ENCODE results near the gene SNU13.
"Not testable (repeated sequence)": the region's sequence is repeated elsewhere in the genome, so short reads cannot be mapped to it uniquely, and the experiment has no call there.

The SNU13 gene

DNA sequence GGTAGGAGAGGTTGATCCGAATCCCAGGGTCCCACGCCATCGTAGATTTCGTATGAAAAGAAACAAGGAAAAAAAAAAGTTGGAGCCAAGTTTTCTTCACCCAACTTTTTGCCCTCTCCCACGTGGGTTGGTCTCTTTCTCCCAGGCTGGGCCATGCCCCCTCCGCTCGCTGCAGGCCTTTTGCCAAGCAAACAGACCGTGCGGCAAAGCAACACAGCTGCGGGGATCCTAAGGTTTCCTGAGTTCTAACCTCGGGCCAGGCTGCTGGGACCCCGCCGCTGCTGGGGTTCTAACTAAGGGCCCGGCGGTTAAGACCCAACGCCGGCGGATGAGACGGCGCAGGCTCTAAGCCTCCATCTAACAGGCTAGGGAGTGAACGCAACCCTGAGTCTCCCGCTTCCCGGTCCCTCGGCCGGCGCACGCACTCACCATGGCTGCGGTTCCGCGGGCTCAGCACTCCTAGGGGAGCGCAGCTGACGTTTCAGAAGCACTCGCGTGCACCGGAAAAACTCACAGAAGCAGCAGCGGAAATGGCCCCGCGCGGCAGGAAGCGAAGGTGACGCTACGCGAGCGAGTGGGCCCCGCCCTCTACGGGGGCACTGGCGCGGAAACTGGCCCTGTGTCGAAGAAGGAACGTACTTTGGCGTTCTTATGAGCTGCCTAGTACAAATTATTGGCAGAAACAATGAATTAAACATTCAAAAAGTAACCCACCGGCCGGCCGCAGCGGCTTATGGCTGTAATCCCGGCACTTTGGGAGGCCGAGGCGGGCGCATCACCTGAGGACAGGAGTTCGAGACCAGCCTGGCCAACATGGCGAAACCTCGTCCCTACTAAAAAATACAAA lies at the start of gene SNU13:
Gene SNU13 (minus strand): TSS at position 503 of the 847 bp plus-strand sequence. CDS start 71 bp downstream, at position 432.
- ATAC-seq, result peak; percentile 97

DNA sequence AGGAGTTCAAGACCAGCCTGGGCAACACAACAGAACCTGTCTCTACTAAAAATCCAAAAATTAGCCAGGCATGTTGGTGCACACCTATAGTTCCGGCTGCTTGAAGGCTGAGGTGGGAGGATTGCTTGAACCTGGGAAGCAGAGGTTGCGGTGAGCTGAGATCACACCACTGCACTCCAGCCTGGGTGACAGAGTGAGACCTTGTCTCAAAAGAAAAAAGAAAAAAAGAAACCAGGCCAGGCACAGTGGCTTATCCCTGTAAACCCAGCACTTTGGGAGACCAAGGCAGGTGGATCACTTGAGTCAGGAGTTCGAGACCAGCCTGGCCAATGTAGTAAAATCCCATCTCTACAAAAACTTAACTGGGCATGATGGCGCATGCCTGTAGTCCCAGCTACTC lies 44.6 kb upstream of the SNU13 start:
- not testable (repeated sequence) for ATAC-seq

DNA sequence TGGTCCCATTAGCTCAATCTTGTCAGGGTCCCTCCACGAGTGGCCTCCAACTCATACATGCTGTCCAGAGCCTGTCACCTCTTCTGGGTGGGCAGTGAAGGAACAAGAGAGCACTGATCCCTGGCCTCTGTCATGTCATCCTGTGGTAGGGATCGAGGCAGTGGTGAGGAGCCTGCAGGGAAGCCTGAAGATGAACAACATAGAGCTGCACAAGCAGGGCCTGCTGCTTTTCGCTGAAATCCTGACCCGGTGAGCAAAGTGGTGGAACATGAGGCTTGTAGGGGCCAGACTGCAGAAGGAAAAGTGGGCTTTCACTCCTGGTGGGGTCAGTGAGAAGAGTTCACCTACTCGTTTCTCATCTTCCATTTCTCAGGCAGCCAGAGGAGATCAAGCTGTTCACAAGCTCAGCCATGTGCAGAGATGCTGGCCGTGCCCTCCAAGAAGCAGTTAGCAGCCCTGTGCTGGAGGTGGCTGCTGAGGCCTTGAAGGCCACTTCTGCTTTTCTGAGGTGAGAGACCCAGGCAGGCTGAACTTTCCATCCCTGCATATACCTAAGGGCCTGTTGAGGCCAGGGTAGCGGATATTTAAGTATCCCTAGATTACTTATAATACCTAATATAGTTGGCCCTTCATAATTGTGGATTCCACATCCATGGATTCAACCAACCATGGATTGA lies 43.6 kb upstream of the SNU13 start:
- no peak for ATAC-seq

DNA sequence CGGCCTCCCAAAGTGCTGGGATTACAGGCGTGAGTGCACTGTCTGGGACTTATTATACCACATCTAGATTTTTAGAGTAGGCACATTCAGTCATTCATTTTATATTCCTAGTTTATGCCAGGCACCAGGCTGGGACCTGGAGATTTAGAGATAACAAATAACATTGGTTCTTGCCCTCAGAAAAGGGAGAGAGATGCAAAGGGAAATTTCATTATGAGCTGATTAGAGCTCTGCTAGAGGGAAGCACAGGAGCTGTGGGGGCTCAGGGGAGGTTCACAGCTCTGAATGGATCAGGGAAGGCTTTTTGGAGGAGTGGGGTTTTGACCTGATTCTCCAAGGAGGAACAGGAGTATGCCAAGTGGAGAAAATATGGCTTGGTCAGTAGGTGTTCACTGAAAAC lies 42.9 kb upstream of the SNU13 start:
- ATAC-seq, result no peak

- no peak for ATAC-seq
These were observed 36.9 kb upstream of the SNU13 start for GRCh38 chr22:41725510-41726110.

GRCh38 chr22:41722496-41722895 lies 33.8 kb upstream of the SNU13 start:
- no peak for ATAC-seq

DNA sequence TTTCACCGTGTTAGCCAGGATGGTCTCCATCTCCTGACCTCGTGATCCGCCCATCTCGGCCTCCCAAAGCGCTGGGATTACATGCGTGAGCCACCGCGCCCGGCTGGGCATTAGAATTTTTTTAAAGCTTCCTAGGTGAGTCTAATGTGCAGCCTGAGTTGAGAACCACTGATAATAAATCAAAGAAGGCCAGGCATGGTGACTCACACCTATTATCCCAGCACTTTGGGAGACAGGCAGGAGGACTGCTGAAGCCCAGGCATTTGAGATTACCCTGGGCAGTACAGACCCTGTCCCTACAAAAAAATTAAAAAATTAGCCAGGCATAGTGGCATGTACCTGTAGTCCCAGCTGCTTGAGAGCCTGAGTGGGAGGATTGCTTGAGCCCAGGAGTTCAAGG lies 24.3 kb upstream of the SNU13 start:
- ATAC-seq, result no peak

DNA sequence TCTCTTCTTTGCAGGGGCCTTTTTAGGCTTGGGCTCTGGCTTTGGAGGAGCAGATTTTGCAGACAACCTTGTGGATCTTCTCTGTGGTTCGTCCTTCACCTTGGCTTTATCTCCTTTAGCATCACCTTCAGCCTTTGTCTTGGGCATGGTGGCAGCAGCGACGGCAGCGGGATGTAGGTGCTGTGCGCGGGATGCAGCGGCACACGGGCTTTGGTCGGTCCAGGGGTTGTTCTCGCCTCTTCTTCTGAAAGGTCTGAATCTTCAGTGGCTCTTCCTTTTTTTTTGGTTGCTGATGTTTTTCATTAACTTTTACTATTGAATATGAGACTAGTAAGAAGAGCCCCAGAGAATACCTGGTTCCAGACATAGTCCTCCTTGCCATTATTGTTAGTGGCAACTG lies 20.7 kb upstream of the SNU13 start:
- no peak for ATAC-seq

GRCh38 chr22:41702763-41703162 lies 14.1 kb upstream of the SNU13 start:
- ATAC-seq, result no peak

DNA sequence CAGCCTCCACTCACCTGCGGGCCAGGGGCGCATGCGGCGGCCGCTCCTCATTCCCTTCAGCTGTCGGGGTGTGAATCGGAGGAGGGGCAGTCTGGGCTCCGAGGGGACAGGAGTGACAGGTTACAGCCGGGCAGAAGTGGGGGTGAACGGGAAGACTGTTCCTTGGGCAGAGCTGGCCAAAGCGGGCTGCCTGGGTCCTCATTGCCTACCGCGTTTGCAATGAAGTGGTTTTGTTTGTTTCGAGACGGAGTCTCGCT lies 11.4 kb upstream of the SNU13 start:
- ATAC-seq, result no peak

DNA sequence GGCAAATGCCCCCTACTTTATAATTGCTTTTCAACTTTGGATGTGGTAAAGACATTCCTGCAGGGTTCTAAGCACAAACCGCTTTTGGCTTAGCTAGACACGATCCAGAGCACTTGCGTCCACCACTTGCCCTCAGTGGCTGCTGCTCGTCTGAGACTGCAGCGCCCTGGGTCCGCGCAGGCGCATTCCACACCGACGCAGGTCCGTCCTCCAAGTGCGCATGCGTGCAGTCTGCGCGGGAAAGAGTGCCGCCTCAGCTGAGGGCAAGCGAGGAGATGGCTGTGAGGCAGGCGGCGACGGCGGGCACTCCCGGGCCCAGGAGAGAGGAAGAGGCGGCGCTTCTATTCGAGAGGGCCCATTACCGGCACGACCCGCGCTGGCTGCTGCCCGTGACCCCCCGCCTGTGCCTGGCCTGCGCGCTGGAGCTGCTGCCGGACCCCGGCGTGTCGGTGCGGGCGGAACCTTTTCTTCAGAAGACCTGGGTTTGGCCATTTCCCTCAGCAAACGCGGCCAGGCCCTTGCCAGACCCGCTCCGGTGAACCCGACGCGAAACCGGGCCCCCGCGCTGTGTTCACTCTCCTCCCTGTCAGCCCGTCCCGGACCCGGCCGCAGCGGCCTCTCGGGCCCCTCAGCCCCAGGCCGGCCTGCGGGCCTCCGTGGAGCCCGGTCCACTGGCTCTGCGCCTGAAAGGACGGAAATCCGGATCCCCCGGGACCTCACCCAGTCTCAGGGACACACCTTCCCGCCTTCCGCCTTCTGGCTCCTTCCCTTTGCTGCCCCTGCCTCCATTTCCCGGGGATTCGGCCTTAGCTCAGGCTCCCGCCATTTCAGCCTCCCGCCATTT lies 10.8 kb upstream of the SNU13 start, which contains the start of gene MEI1:
Gene MEI1 (plus strand): TSS at position 240 of the 844 bp plus-strand sequence. CDS start 36 bp downstream, at position 276.
- peak; percentile 77 to 81 for ATAC-seq

GRCh38 chr22:41697126-41697775 lies 8.6 kb upstream of the SNU13 start:
- ATAC-seq, result peak; percentile 75 to 77

DNA sequence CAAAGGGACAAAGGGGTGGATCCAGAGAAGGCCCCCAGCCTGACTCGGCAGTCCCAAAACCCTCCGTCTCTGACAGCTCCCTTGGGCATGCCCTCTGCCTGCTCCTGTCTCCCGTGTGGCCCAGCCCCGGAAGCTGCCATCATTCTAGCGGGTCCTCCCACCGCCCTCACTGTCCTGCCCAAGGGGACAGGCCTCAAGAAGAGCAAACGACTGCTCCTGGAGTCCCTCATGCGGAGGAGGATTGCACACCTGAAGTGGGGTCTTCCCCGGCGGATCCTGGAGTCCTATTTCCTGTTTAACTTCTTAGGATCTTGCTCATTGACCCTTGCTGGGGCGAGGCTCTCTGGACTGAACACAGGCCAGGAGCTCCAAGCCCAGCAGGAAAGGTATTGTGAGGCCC lies 8.0 kb upstream of the SNU13 start:
- ATAC-seq, result no peak

DNA sequence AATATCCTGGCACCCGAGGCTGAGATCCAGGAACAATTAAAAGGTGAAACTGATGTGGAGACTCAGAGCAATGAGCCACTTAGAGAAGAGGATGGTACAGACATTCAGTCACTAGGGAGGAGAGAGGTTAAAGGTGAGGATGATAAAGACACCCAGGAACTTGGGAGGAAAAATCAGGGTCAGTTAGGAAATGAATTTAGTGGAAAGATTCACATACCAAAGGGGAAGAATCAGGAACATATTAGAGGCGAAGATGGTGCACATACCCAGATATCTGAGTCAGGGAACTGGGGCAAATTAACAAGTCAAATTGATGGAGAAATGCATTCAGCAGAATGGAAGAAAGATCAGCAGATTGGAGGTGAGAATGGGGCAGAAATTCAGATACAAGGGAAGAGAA lies 6.5 kb upstream of the SNU13 start:
- no peak for ATAC-seq

DNA sequence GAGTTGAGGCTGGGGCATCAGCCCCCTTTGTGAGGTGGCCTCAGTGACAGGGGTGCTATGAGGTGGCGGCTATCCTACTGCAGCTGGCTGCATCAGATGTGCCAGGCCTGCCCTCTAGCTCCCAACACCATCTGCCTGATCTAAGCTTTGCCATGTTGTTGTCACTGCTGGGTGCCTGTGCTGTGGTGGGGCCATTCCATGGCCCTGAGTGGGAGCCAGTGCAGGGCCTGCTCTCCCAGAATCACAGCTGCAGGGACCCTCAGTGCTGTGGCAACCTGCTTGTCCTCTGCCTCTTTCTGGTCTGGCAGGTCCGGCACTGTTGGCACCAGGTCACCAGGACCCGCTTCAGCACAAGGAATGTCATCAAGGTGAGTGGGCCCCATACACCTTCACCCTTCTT lies 1.8 kb upstream of the SNU13 start:
- ATAC-seq, result no peak

DNA sequence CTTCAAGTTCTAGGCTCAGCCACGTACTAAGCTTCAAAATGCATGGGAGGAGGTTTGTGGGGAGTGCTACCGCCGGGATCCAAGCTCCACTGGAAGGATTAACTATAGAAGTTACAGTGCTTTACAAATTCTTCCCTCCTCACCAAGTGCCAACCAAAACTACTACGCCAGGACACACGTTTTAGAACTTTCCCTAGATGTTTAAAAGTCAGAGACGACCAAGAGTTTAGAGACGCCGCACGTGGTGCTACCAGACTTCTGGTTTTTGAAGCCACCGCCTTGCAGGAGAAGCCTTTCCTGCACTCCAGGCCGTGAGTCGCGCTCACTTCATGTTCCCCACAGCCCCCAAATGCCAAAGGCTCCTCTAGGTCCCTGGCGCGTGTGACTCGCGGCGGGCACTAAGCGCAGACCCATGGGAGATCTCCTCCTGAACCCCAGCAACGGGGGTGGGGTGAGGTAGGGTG lies 734 bp downstream of the SNU13 start:
- ATAC-seq, result peak; percentile 8 to 26

- not testable (repeated sequence) for ATAC-seq
These were observed 1.8 kb downstream of the SNU13 start for GRCh38 chr22:41686890-41687289.

- no peak for ATAC-seq
These were observed 4.5 kb downstream of the SNU13 start for GRCh38 chr22:41684194-41684593.

DNA sequence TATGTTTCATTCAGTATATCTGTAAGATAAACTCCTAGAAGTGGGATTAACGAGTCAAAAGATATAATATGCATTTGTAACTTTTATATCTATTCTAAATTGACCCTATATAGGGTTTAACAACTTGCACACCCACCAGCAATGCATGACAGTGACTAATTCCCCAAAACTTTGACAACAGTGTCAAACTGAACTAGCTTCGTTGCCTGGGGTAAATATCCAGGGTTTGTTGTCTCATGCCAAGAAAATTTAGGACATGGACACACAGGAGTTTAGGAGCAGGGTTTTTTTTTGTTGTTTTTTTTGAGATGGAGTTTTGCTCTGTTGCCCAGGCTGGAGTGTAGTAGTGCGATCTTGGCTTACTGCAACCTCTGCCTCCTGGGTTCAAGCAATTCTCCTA lies 5.1 kb downstream of the SNU13 start:
- no peak for ATAC-seq

DNA sequence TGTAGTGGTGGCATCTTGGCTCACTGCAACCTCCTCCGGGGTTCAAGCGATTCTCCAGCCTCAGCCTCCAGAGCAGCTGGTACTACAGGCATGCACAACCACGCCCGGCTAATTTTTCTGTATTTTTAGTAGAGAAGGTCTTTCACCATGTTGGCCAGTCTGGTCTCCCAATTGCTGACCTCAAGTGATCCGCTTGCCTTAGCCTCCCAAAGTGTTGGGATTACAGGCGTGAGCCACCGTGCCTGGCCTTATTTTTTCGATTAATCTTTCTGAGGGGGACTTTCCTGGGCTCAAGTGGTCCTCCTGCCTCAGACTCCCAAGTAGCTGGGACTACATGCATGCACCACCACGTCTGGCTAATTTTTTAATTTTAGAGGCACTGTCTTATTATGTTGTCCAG lies 5.6 kb downstream of the SNU13 start:
- ATAC-seq, result no peak

- ATAC-seq, result peak; percentile 92 to 96
These were observed 6.4 kb downstream of the SNU13 start for GRCh38 chr22:41682033-41682807.
